ENCODE measurements around the gene RHOB. TPM values are rescaled to one million over a fixed set of nuclear protein-coding genes. Genes with fewer than 3 reads are reported as not detected.

The RHOB gene
- total RNA-seq, 2 donors from 2014 or later: 376 to 784 TPM

DNA sequence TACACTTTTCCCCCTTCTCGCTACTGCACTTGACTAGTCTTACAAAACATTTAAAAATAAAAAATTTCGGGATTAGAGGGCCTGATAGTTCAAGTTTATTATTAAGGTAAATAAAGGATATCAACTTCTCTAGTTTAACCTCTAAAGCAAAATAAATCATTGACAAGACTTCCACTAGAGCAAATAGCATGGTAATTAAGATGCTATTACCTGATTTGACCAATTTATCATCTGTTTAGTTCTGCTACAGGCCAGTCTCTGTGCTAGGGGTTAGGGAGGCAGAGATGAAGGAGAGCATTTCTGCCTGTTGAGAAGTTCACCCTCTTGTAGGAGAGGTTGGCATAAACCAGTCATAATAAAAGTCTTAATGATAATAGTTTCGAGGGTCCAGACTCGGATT, 34.0 kb downstream of the RHOB start:
- H3K9me3 ChIP-seq: no peaks in the 10 kb centered on the region
- DNase-seq (no peak), ATAC-seq (peak; percentile 65)
- H3K4me1 ChIP-seq: no peaks in the 10 kb centered on the region
- TF ChIP-seq, protein P1, sequence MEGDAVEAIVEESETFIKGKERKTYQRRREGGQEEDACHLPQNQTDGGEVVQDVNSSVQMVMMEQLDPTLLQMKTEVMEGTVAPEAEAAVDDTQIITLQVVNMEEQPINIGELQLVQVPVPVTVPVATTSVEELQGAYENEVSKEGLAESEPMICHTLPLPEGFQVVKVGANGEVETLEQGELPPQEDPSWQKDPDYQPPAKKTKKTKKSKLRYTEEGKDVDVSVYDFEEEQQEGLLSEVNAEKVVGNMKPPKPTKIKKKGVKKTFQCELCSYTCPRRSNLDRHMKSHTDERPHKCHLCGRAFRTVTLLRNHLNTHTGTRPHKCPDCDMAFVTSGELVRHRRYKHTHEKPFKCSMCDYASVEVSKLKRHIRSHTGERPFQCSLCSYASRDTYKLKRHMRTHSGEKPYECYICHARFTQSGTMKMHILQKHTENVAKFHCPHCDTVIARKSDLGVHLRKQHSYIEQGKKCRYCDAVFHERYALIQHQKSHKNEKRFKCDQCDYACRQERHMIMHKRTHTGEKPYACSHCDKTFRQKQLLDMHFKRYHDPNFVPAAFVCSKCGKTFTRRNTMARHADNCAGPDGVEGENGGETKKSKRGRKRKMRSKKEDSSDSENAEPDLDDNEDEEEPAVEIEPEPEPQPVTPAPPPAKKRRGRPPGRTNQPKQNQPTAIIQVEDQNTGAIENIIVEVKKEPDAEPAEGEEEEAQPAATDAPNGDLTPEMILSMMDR (IDR thresholded peaks at IDR 0.05): no peak
- no peak for TF ChIP-seq POLR2A (IDR thresholded peaks at IDR 0.05)
- H3K4me3 ChIP-seq: no peak overlapping the region
- H3K36me3 ChIP-seq (replicated peaks in 1 of 2; ENCODE audit: insufficient read depth in 1 of 2, low read depth in 2 of 2): no peaks in the 10 kb centered on the region
- intact Hi-C loops (cut with DNase I): no loop called here
- WGBS, 2 donors: 42 to 49% methylated on average over 4 of the region's 4 CpGs
- no peaks in the 10 kb centered on the region for H3K27me3 ChIP-seq
- H3K27ac ChIP-seq: no peak overlapping the region

DNA sequence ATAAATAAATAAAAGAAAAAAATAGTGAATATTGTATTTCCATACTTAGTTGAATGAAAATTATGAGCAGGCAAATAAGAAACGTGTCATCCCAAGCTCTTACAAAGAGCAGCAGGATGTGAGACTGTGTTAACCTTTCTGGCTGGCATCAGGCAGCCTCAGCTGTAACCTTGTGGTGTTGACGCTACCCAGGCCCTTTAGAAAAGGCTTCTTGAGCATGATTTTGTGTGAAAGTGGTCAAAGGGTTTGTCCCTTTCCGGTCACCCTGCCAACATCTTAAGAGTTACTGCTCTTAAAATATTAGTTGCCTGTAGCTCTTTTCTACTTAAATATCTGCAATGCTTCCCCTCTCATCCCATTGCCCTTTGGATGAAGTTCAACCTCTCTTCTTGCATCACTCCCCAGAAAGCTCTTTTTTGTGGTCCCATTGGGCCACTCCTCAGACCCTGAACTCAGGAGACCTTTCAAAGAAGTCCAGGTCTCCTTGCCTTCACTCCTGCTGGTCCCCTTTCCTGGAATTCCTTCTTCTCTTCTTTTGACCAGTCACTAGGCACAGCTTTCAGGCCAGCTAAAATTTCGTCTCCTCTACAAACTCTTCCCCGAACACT, 35.0 kb downstream of the RHOB start:
- H3K27me3 ChIP-seq: no peaks in the 10 kb centered on the region
- TF ChIP-seq, protein P1 (IDR thresholded peaks at IDR 0.05): no peak
- no peak for TF ChIP-seq POLR2A (IDR thresholded peaks at IDR 0.05)
- no peaks in the 10 kb centered on the region for H3K36me3 ChIP-seq (replicated peaks in 1 of 2; ENCODE audit: insufficient read depth in 1 of 2, low read depth in 2 of 2)
- DNase-seq: no peak
- H3K9me3 ChIP-seq: no peaks in the 10 kb centered on the region
- H3K27ac ChIP-seq: no peak overlapping the region
- ATAC-seq: no peak
- intact Hi-C loops (cut with DNase I): no loop called here
- 73 to 75% methylated on average over 5 of the region's 5 CpGs for WGBS, 2 donors
- H3K4me3 ChIP-seq: no peak overlapping the region
- no peaks in the 10 kb centered on the region for H3K4me1 ChIP-seq

DNA sequence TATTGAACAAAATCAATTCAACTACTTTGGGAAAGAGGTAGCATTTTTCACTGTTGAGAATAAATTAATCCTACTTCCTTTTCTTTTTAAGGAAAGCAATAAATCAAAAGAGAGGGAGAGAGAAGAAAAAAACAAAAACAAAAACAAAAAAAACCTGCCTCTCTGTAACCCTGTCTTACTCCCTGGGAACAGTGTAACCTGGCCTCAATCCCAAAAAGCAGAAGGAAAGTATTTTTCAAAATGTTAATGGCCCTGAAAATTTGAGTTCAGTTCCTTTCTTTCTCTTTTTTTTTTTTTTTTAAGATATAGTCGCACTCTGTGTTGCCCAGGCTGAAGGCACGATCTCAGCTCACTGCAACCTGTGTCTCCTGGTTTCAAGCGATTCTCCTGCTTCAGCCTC, 35.9 kb downstream of the RHOB start:
- no peaks in the 10 kb centered on the region for H3K4me1 ChIP-seq
- no peaks in the 10 kb centered on the region for H3K9me3 ChIP-seq
- ATAC-seq (no peak), DNase-seq (no peak)
- TF ChIP-seq POLR2A (IDR thresholded peaks at IDR 0.05): no peak
- H3K27ac ChIP-seq: peak overlapping the region in 1 of 4 donors; percentile 2
- intact Hi-C loops (cut with DNase I): no loop called here
- H3K27me3 ChIP-seq: no peaks in the 10 kb centered on the region
- no peak overlapping the region for H3K4me3 ChIP-seq
- H3K36me3 ChIP-seq (replicated peaks in 1 of 2; ENCODE audit: insufficient read depth in 1 of 2, low read depth in 2 of 2): no peaks in the 10 kb centered on the region
- WGBS, 2 donors: 73 to 86% methylated on average over 3 of the region's 3 CpGs

DNA sequence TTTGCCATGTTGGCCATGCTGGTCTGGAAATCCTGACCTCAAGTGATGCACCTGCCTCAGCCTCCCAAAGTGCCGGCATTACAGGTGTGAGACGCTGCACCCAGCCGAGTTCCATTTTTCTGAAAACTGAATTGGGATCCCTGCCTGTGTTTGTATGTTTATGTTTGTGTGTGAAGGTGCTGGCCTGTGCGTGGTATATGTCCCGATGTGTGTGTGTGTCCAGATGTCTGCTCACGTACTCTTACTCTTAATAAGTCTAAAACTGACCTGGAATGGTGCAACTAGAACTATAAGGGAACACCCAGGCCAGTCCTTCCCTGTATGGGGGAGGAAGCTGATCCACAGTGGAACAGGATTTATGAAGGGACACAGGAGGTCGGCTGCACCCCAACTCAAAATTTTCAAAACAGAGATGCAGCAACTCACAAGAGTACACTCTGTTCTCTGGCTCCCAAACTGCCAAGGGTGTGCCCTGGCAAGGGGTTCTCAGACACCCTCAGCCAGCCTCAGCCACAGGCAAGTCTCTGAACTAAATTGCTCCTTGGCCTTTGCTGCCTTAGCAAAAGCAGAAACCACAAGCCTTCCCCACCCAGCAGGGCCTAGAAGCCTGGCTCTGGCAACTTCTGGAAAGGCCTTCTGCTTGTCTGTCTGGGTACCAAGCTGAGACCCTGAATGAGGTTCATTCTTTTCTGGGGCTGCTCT, 36.5 kb downstream of the RHOB start:
- Histone ChIP-seq H3K4me1 (no peaks in the 10 kb centered on the region), H3K4me3 (no peak overlapping the region), H3K27ac (no peak overlapping the region), H3K27me3 (no peaks in the 10 kb centered on the region), H3K36me3 (replicated peaks in 1 of 2; ENCODE audit: insufficient read depth in 1 of 2, low read depth in 2 of 2) (no peaks in the 10 kb centered on the region), H3K9me3 (no peaks in the 10 kb centered on the region)
- WGBS, 2 donors: 78 to 83% methylated on average over 7 of the region's 7 CpGs
- TF ChIP-seq, protein P1 (IDR thresholded peaks at IDR 0.05): no peak
- no peak for TF ChIP-seq POLR2A (IDR thresholded peaks at IDR 0.05)
- intact Hi-C loops (cut with DNase I): no loop called here
- ATAC-seq (no peak), DNase-seq (no peak)

DNA sequence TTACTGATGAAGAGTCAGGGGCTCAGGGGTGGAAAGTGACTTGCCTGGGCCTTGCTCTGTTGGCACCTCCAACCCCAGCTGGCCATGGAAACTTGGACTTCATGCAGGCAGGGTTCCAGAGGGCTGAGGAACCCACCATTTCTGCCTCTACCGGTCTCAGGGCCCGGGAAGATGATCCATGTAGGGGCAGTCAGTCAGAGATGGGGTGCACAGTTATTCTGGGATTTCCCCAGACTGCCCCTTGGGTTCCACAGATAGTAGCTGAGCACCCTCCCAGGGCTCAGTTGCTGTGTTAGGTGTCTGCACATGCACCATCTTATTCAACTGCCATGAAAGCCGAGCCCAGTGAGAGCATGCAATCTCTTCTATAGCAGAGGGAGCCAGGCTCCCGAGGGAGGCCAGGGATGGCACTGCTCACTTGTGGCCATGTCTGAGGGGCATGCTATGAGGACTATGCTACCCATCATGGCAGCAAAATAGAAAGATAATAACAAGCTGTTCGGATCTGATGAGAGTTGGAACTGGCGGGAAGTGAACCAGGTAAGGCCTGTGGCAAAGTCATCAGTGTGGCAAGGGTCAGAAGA, 37.3 kb downstream of the RHOB start:
- no peak for TF ChIP-seq POLR2A (IDR thresholded peaks at IDR 0.05)
- TF ChIP-seq, protein P1 (IDR thresholded peaks at IDR 0.05): no peak
- no peak for DNase-seq
- intact Hi-C loops (cut with DNase I): no loop called here
- H3K27me3 ChIP-seq: no peaks in the 10 kb centered on the region
- no peaks in the 10 kb centered on the region for H3K4me1 ChIP-seq
- no peaks in the 10 kb centered on the region for H3K9me3 ChIP-seq
- no peak overlapping the region for H3K27ac ChIP-seq
- no peaks in the 10 kb centered on the region for H3K36me3 ChIP-seq (replicated peaks in 1 of 2; ENCODE audit: insufficient read depth in 1 of 2, low read depth in 2 of 2)
- WGBS, 2 donors: 87 to 100% methylated on average over 4 to 6 of the region's 6 CpGs
- ATAC-seq: no peak
- H3K4me3 ChIP-seq: no peak overlapping the region

Data from body of pancreas (tissue), 4 donors.